ENCODE measurements around the gene PTRH1.

DNA sequence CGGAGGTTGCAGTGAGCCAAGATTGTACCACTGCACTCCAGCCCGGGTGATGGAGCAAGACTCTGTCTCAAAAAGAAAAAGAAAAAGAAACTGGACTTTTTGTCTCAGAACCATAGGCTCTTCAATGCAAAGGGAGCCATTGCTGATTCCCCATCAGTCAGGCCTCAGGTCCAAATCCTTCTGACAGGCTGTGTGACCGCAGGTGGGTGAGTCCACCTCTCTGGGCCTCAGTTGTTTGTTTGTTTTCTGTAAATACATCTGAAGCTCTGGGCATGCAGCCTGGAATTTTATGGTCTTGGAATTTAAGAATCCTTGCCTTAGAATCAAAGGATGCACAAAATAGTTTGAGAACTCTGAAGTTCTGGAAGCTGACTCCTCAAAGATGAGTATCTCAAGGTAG lies 40.8 kb upstream of the PTRH1 start:
- TF ChIP-seq RCOR1 (IDR thresholded peaks at IDR 0.05; ENCODE audit: low read length): no peak
- no peak for TF ChIP-seq CTCF (IDR thresholded peaks at IDR 0.05)
- no peak for TF ChIP-seq RFX5 (IDR thresholded peaks at IDR 0.05; ENCODE audit: low read length)
- TF ChIP-seq, protein P1, sequence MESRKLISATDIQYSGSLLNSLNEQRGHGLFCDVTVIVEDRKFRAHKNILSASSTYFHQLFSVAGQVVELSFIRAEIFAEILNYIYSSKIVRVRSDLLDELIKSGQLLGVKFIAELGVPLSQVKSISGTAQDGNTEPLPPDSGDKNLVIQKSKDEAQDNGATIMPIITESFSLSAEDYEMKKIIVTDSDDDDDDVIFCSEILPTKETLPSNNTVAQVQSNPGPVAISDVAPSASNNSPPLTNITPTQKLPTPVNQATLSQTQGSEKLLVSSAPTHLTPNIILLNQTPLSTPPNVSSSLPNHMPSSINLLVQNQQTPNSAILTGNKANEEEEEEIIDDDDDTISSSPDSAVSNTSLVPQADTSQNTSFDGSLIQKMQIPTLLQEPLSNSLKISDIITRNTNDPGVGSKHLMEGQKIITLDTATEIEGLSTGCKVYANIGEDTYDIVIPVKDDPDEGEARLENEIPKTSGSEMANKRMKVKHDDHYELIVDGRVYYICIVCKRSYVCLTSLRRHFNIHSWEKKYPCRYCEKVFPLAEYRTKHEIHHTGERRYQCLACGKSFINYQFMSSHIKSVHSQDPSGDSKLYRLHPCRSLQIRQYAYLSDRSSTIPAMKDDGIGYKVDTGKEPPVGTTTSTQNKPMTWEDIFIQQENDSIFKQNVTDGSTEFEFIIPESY (IDR thresholded peaks at IDR 0.05; ENCODE audit: borderline replicate concordance, low read depth): no peak
